HG02943 (cell line): ENCODE results near the gene HELZ2.

ENCODE experiments used
- ATAC-seq: cut with Tn5 transposase; IDR thresholded peaks from one replicate; pipeline ENCODE4 v1.9.1; 2021; ENCODE audit warnings: mild to moderate bottlenecking, low read depth, moderate library complexity; ENCODE audit not compliant: unreplicated experiment

Gene HELZ2

GRCh38 chr20:63529861-63530787, 43.9 kb downstream of the HELZ2 start:
- ATAC-seq, result no peak

DNA sequence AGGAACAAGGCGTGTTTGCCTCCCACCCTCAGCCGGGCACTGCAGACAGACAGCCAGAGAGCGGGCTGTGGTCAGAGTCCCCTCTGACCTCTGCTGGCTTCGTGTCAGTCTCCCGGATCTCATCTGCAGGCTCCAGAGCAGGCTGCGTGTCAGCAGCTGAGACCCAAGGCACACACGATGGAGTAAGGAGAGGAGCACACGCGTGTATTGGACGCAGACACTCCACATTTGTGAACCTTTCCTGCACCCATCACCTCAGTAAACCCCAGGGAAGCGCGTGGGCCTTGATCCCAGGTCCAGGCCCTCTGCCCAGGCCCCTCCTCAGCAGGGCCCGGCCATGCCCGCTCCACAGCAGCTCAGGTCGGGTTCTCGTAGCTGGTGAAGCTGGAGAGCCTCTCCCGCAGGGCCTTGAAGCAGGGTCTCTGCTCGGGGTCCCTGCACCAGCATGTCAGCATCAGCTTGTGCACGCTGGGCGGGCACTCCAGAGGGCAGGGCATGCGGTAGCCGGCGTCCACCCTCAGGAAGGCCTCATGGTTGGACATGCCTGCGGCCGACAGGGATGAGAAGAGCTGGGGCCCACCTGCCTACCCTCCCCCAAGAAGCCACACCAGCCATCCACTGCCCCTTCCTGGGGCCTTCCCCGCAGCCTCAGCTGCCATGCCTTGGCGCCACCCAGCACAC, 44.7 kb downstream of the HELZ2 start:
- ATAC-seq, result no peak

- no peak for ATAC-seq
Measured at GRCh38 chr20:63527184-63527583, 46.9 kb downstream of the HELZ2 start.

DNA sequence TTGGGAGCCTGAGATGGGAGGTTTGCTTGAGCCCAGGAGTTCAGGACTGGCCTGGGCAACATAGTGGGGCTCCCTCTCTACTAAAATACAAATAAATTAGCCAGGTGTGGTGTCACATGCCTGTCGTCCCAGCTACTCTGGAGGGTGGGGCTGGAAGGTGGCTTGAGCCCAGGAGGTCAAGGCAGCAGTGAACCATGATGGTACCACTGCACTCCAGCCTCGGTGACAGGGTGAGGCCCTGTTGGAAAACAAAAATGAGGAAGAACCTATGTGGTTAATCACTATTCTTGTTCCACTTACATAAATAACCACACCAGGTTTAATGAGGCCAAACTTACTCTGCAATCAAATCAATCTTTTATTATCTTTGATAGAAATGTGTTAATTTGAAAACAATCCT, 48.1 kb downstream of the HELZ2 start:
- no peak for ATAC-seq

DNA sequence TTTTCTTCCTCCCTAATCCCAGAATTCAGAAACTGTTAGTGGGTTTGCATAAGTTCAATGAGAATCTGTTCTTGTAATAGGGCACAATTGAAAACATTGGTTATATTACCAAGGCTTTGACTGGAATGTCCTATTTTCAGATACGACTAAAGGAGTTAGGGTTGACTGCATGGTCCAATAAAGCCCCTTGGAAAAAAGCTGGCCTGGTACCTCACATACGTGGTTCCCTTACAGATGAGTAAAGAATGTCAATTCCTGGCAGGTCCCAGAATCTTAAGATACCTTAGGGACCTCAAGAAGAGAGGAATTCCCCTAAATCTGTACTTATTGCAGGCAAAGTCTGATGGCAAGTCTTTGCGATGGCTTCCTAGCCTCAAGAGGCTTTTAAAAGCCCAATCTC, 48.9 kb downstream of the HELZ2 start:
- no peak for ATAC-seq
